ENCODE data around the gene KMO.

DNA sequence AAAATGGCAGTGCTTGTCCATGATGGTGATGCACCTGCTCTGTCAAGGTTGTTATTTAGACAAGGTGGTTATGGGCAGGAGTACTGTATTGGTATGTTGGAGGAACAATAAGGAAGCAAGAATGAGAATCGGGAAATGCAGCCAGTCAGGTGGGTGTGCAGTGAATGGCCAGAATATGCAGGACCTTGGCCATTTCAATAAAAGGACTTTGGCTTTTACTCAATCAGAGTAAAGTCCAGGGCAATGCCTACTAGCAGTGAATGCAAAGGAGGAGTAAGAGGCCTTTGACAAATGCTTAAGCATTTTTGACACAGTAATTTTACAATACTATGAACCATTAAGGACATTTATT, 110.4 kb downstream of the KMO start:
- TF ChIP-seq, protein P1, sequence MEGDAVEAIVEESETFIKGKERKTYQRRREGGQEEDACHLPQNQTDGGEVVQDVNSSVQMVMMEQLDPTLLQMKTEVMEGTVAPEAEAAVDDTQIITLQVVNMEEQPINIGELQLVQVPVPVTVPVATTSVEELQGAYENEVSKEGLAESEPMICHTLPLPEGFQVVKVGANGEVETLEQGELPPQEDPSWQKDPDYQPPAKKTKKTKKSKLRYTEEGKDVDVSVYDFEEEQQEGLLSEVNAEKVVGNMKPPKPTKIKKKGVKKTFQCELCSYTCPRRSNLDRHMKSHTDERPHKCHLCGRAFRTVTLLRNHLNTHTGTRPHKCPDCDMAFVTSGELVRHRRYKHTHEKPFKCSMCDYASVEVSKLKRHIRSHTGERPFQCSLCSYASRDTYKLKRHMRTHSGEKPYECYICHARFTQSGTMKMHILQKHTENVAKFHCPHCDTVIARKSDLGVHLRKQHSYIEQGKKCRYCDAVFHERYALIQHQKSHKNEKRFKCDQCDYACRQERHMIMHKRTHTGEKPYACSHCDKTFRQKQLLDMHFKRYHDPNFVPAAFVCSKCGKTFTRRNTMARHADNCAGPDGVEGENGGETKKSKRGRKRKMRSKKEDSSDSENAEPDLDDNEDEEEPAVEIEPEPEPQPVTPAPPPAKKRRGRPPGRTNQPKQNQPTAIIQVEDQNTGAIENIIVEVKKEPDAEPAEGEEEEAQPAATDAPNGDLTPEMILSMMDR (IDR thresholded peaks at IDR 0.05) = no peak
- TF ChIP-seq POLR2A (IDR thresholded peaks at IDR 0.05) = no peak

Data from esophagus squamous epithelium (tissue), 4 donors.